IMR-90 (cell line): ENCODE data around the gene SLC16A8. TPM values are rescaled to one million over a fixed set of nuclear protein-coding genes. Genes with fewer than 3 reads are reported as not detected.

Experiments
- ATAC-seq: fragments of 200-7000 bp; cut with Tn5 transposase; 2 replicates; pipeline ENCODE4 v1.9.1; 2020; ENCODE audit warnings: low read depth, mild to moderate bottlenecking, moderate library complexity
- BruUV-seq: library from RNA; stranded (reverse); fragments of 400-500 nt; replicated peaks from 2 replicates; lab custom pipeline; 2021; lab: Mats Ljungman, UMichigan
- CTCF ChIA-PET: fragments of 300-600 bp; formaldehyde crosslinking; extraction: SDS; loops from one replicate; lab custom pipeline; 2021; ENCODE audit warnings: antibody characterized with exemption; lab: Yijun Ruan, JAX
- POLR2A ChIA-PET: fragments of 300-600 bp; sonication (Branson Sonifier 250); formaldehyde crosslinking; loops from one replicate; lab custom pipeline; 2022; ENCODE audit warnings: antibody characterized with exemption; ENCODE audit not compliant: unreplicated experiment; lab: Charles Lee
- DNase-seq: peaks from one replicate; pipeline ENCODE4 v3.0.0; 2013
- H2AFZ ChIP-seq: replicated peaks from 2 replicates; pipeline ENCODE3; 2013; ENCODE audit warnings: low read length, mild to moderate bottlenecking; ENCODE audit not compliant: poor library complexity
- H2AK5ac ChIP-seq: 2 replicates; pipeline ENCODE4 v1.6.1; 2013; ENCODE audit warnings: low read depth, low read length, inconsistent platforms
- H2AK9ac ChIP-seq: replicated peaks from 2 replicates; pipeline ENCODE3; 2013; ENCODE audit warnings: mild to moderate bottlenecking, low read depth, low read length, moderate library complexity; ENCODE audit not compliant: poor library complexity
- H2BK120ac ChIP-seq: 2 replicates; pipeline ENCODE4 v1.6.1; 2013; ENCODE audit warnings: low read depth, low read length, inconsistent platforms
- H2BK15ac ChIP-seq: 3 replicates; pipeline ENCODE4 v1.6.1; 2013; ENCODE audit warnings: low read depth, low read length, inconsistent platforms
- H2BK20ac ChIP-seq: 2 replicates; pipeline ENCODE4 v1.6.1; 2013; ENCODE audit warnings: low read depth, mild to moderate bottlenecking, inconsistent platforms, low read length, moderate library complexity
- H2BK5ac ChIP-seq: 2 replicates; pipeline ENCODE4 v1.6.1; 2013; ENCODE audit warnings: mild to moderate bottlenecking, low read depth, low read length, inconsistent platforms; ENCODE audit not compliant: poor library complexity, severe bottlenecking
- H3K14ac ChIP-seq: replicated peaks from 2 replicates; pipeline ENCODE4 v1.6.1; 2013; ENCODE audit warnings: low read depth, low read length, inconsistent platforms
- H3K18ac ChIP-seq: 2 replicates; pipeline ENCODE4 v1.6.1; 2013; ENCODE audit warnings: low read depth, low read length, control low read depth
- H3K23ac ChIP-seq: 2 replicates; pipeline ENCODE4 v1.6.1; 2013; ENCODE audit warnings: low read depth, low read length, inconsistent platforms
- H3K27ac ChIP-seq: 2 replicates; pipeline ENCODE4 v1.5.1; 2013; ENCODE audit warnings: mild to moderate bottlenecking, control low read depth, low read length; ENCODE audit not compliant: insufficient read depth
- H3K27me3 ChIP-seq: 2 replicates; pipeline ENCODE4 v1.6.1; 2013; ENCODE audit warnings: low read length; ENCODE audit not compliant: control insufficient read depth, insufficient read depth
- H3K36me3 ChIP-seq: 2 replicates; pipeline ENCODE4 v1.6.1; 2013; ENCODE audit warnings: low read length, mixed read lengths; ENCODE audit not compliant: control insufficient read depth, insufficient read depth
- H3K4ac ChIP-seq: 2 replicates; pipeline ENCODE4 v1.6.1; 2013; ENCODE audit warnings: low read depth, low read length, inconsistent platforms
- H3K4me1 ChIP-seq: 2 replicates; pipeline ENCODE4 v1.6.1; 2013; ENCODE audit warnings: low read length, mixed read lengths; ENCODE audit not compliant: control insufficient read depth, insufficient read depth
- H3K4me2 ChIP-seq: 2 replicates; pipeline ENCODE4 v1.6.1; 2013; ENCODE audit warnings: low read depth, mild to moderate bottlenecking, control low read depth, low read length, moderate library complexity
- H3K4me3 ChIP-seq: 2 replicates; pipeline ENCODE4 v1.5.1; 2013; ENCODE audit warnings: low read depth, mild to moderate bottlenecking, control low read depth, low read length, moderate library complexity; ENCODE audit not compliant: insufficient read depth
- H3K56ac ChIP-seq: 2 replicates; pipeline ENCODE4 v1.6.1; 2013; ENCODE audit warnings: low read length, inconsistent platforms; ENCODE audit not compliant: insufficient read depth; ENCODE audit errors: extremely low read depth
- H3K79me1 ChIP-seq, 2 experiments: 2 replicates each; pipeline ENCODE4 v1.6.1; 2013; ENCODE audit warnings: low read length in 2 of 2, inconsistent platforms in 1 of 2, low read depth in 1 of 2
- H3K9ac ChIP-seq: 2 replicates; pipeline ENCODE4 v1.6.1; 2013; ENCODE audit warnings: low read depth, low read length, control low read depth
- H3K9me1 ChIP-seq: 2 replicates; pipeline ENCODE4 v1.6.1; 2013; ENCODE audit warnings: low read length, inconsistent platforms; ENCODE audit not compliant: insufficient read depth
- H3K9me3 ChIP-seq: 2 replicates; pipeline ENCODE4 v1.6.1; 2013; ENCODE audit warnings: low read length; ENCODE audit not compliant: control insufficient read depth, insufficient read depth
- H4K20me1 ChIP-seq: 2 replicates; pipeline ENCODE4 v1.6.1; 2013; ENCODE audit warnings: low read length, inconsistent platforms; ENCODE audit not compliant: insufficient read depth
- H4K5ac ChIP-seq: 2 replicates; pipeline ENCODE4 v1.6.1; 2013; ENCODE audit warnings: mild to moderate bottlenecking, low read depth, low read length, control low read depth
- H4K8ac ChIP-seq, 2 experiments: 2 replicates each; pipeline ENCODE4 v1.6.1; 2013; ENCODE audit warnings: low read depth in 2 of 2, low read length in 2 of 2, control low read depth in 1 of 2, inconsistent platforms in 1 of 2
- H4K91ac ChIP-seq: 2 replicates; pipeline ENCODE4 v1.6.1; 2013; ENCODE audit warnings: low read depth, low read length, inconsistent platforms; ENCODE audit not compliant: insufficient read depth
- BHLHE40 ChIP-seq: fragments of 150-350 bp; IDR thresholded peaks from 2 replicates; pipeline ENCODE4 v1.6.1; 2016; ENCODE audit warnings: mild to moderate bottlenecking, low read depth, low read length
- CHD1 ChIP-seq: IDR thresholded peaks from 2 replicates; pipeline ENCODE4 v1.6.1; 2012; ENCODE audit warnings: low read depth, low read length, improper control_type of control experiment
- MAZ ChIP-seq: IDR thresholded peaks from 2 replicates; pipeline ENCODE4 v1.6.1; 2012; ENCODE audit warnings: low read depth, mild to moderate bottlenecking, low read length, improper control_type of control experiment, moderate library complexity, borderline replicate concordance
- MXI1 ChIP-seq: IDR thresholded peaks from 2 replicates; pipeline ENCODE4 v1.6.1; 2012; ENCODE audit warnings: low read depth, mild to moderate bottlenecking, low read length, moderate library complexity, borderline replicate concordance
- RCOR1 ChIP-seq: IDR thresholded peaks from 2 replicates; pipeline ENCODE4 v1.6.1; 2012; ENCODE audit warnings: mild to moderate bottlenecking, low read length, improper control_type of control experiment; ENCODE audit not compliant: insufficient replicate concordance
- RFX5 ChIP-seq: IDR thresholded peaks from 2 replicates; pipeline ENCODE4 v1.8.0; 2012; ENCODE audit warnings: low read depth, mild to moderate bottlenecking, low read length, moderate library complexity
- SMC3 ChIP-seq: fragments of 150-350 bp; IDR thresholded peaks from 2 replicates; pipeline ENCODE4 v1.6.1; 2016; ENCODE audit warnings: low read depth, mild to moderate bottlenecking, antibody characterized with exemption, low read length, moderate library complexity
- WGBS, 2 experiments: methylation state at CpG; one replicate each; pipeline versions ENCODE4 v1.1.5 to v1.1.7; 2013; ENCODE audit warnings: missing lambda C conversion rate in 2 of 2; ENCODE audit not compliant: insufficient read length in 1 of 2; ENCODE audit errors: extremely low coverage in 2 of 2; 5-methylcytosine and 5-hydroxymethylcytosine counted together
- dilution Hi-C: fragments of 300-500 bp; cut with HindIII; formaldehyde crosslinking; loops from one replicate; pipeline ENCODE4 v1.14.3; 2018; ENCODE audit warnings: low sequenced_read_pairs; ENCODE audit not compliant: unreplicated experiment
- in situ Hi-C: fragments of 300-500 bp; cut with MboI; formaldehyde crosslinking; loops from 3 replicates; pipeline ENCODE4 v1.14.3; 2019; ENCODE audit warnings: low sequenced_read_pairs, inconsistent platforms, mixed read lengths
- intact Hi-C: fragments of 100-400 bp; cut with micrococcal nuclease; formaldehyde crosslinking; loops from 2 replicates; pipeline ENCODE4 v1.10.0; 2022
- polyA plus RNA-seq, 3 experiments: library from polyadenylated mRNA; depleted of rRNA; stranded (reverse); fragments of >200 nt; gene quantifications; 2 replicates each; pipeline ENCODE4 v1.2.3, GENCODE V29; 2012; ENCODE audit warnings: low replicate concordance in 1 of 3
- total RNA-seq: library from RNA; depleted of rRNA; stranded (reverse); fragments of >200 nt; gene quantifications from 2 replicates; pipeline ENCODE4 v1.2.3, GENCODE V29; 2012
- TF ChIP-seq, protein P1 (sequence below): fragments of 150-350 bp; IDR thresholded peaks from 2 replicates; pipeline ENCODE4 v1.6.1; 2017; ENCODE audit warnings: mild to moderate bottlenecking, antibody characterized with exemption, low read length, low read depth

The SLC16A8 gene
- total and polyA plus RNA-seq, 2 of the 4 experiments (the other 2 are of a cell fraction), result not detected

DNA sequence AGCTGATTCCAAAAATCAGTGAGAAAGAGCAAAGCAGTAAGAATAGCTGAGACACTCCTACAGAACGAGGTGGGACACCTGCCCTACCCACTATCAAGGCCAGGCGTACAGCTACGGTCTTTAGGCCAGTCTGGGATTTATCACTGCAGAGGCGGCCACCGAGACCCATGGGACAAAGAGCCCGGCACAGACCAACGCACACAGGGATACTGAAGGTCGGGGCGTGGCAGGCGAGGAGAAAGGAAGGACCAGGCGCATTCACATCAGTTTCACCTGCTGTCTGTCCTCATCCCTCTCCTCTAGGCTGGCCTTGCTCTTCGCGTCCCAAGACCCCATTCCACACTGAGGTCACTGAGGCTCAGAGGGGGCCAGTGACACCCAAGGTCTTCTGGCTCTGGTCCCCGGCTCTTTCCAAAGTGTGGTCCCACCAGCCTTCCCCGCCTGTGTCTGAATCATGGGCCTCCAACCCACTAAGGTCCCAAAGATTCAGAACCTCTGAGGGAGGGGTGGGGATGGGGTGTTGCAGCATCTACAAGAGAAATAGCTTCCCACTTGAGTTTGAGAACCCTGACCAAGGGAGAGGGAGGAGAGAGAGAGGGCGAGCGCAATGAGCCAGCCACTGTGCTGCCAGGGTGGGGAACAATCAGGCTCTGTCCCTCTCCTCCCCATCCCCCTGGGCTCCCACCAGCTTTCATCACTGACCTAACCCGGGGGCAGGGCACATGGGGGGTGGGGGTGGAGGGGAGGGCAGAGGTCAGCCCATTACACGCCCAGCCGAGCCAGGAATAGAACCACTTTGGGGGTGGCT lies 34.0 kb downstream of the SLC16A8 start:
- Histone ChIP-seq H2AK5ac (peak overlapping the region; percentile 33; the same call in 1 of the 2 replicates), H3K9me1 (no peaks in the 10 kb centered on the region), H3K4me3 (no peak overlapping the region), H2AFZ (no peak overlapping the region), H2AK9ac (no peak overlapping the region), H3K18ac (no peak overlapping the region), H2BK20ac (no peak overlapping the region; the same call in 1 of the 2 replicates), H3K4me2 (no peak overlapping the region), H3K79me1 (no peaks in the 10 kb centered on the region), H4K91ac (no peak overlapping the region), H3K4ac (no peak overlapping the region), H3K4me1 (peaks cover 2% of the 10 kb centered on the region), H2BK120ac (no peak overlapping the region), H4K8ac (no peak overlapping the region), H4K20me1 (no peaks in the 10 kb centered on the region; the same call in 1 of the 2 replicates), H2BK15ac (no peak overlapping the region), H2BK5ac (no peak overlapping the region), H4K5ac (no peak overlapping the region), H3K27me3 (peaks cover 5% of the 10 kb centered on the region; the same call in 1 of the 2 replicates), H3K14ac (no peak overlapping the region), H3K56ac (no peak overlapping the region), H3K9me3 (no peaks in the 10 kb centered on the region), H3K36me3 (no peaks in the 10 kb centered on the region), H3K23ac (no peak overlapping the region), H3K27ac (no peak overlapping the region), H3K9ac (no peak overlapping the region)
- intact Hi-C loops (loop anchor here (5.0 to 10.0 kb wide), 2 partner anchors 655 to 717 kb away; partner anchors contain the start of genes GTPBP1 and JOSD1), dilution Hi-C loops (no loop called here), in situ Hi-C loops (loop anchor here (10.0 kb wide), 1 partner anchor 525 kb away; the partner anchor contains the start of gene DMC1)
- 76% methylated on average over 3 of the region's 20 CpGs; no CpG with 5 or more reads in 1 of the 2 experiments for WGBS, 2 experiments
- CTCF ChIA-PET, result no interaction called here
- BruUV-seq, result no TSS peak
- DNase-seq (no peak), ATAC-seq (no peak)
- TF ChIP-seq MAZ, result no peak
- TF ChIP-seq, protein P1, sequence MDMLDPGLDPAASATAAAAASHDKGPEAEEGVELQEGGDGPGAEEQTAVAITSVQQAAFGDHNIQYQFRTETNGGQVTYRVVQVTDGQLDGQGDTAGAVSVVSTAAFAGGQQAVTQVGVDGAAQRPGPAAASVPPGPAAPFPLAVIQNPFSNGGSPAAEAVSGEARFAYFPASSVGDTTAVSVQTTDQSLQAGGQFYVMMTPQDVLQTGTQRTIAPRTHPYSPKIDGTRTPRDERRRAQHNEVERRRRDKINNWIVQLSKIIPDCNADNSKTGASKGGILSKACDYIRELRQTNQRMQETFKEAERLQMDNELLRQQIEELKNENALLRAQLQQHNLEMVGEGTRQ, result no peak
- TF ChIP-seq MXI1, result no peak
- TF ChIP-seq RFX5, result no peak
- no peak for TF ChIP-seq BHLHE40
- TF ChIP-seq RCOR1, result no peak
- TF ChIP-seq CHD1, result no peak
- TF ChIP-seq SMC3, result no peak
- POLR2A ChIA-PET, result no interaction called here
